PC-3 (cell line): ENCODE data around the gene COL7A1.

Experiments
- EZH2 ChIP-seq: fragments of 300-600 bp; sonication (generic); IDR thresholded peaks from one replicate; pipeline ENCODE4 v1.6.1; 2017; ENCODE audit warnings: antibody characterized with exemption, mild to moderate bottlenecking, low read length; ENCODE audit not compliant: unreplicated experiment
- EZH2phosphoT487 ChIP-seq: fragments of 300-600 bp; sonication (generic); IDR thresholded peaks from 2 replicates; pipeline ENCODE4 v1.6.1; 2018; ENCODE audit warnings: mild to moderate bottlenecking, antibody characterized with exemption, low read length, borderline replicate concordance
- TF ChIP-seq, protein P1 (sequence below): fragments of 300-600 bp; sonication (generic); conservative IDR thresholded peaks from 2 replicates; pipeline ENCODE4 v1.5.1; 2017; ENCODE audit warnings: antibody characterized with exemption, low read depth, mild to moderate bottlenecking, low read length

DNA sequence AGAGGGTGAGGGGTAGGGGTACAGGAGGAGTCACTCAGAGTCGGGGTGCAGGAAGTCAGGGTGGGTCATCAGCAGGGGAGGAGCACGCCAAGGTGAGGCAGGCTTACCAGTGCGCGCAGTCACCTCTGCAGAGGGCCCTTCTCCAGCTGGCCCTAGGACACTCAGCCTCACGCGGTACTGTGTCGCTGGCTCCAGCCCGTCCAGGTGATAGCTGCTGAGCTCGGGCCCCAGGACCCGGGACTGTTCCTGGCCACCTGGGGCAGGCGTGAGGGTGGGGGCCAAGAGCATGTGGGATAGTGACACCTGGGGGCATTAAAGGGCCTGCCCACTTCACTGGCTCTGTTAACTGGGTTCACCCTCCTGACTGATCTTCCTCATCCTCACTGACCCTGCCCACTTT is 7.4 kb downstream of the COL7A1 start:
- TF ChIP-seq, protein P1, sequence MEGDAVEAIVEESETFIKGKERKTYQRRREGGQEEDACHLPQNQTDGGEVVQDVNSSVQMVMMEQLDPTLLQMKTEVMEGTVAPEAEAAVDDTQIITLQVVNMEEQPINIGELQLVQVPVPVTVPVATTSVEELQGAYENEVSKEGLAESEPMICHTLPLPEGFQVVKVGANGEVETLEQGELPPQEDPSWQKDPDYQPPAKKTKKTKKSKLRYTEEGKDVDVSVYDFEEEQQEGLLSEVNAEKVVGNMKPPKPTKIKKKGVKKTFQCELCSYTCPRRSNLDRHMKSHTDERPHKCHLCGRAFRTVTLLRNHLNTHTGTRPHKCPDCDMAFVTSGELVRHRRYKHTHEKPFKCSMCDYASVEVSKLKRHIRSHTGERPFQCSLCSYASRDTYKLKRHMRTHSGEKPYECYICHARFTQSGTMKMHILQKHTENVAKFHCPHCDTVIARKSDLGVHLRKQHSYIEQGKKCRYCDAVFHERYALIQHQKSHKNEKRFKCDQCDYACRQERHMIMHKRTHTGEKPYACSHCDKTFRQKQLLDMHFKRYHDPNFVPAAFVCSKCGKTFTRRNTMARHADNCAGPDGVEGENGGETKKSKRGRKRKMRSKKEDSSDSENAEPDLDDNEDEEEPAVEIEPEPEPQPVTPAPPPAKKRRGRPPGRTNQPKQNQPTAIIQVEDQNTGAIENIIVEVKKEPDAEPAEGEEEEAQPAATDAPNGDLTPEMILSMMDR = no peak
- TF ChIP-seq EZH2 (no peak), EZH2phosphoT487 (no peak)
